SK-N-MC (cell line): ENCODE results near the gene RUFY3.

Experiments
- EZH2 ChIP-seq: fragments of 200-600 bp; sonication (generic); IDR thresholded peaks from one replicate; pipeline ENCODE4 v1.6.1; 2017; ENCODE audit warnings: antibody characterized with exemption
- FOXP2 ChIP-seq: optimal IDR thresholded peaks from 2 replicates; pipeline ENCODE3; 2011; ENCODE audit warnings: mild to moderate bottlenecking, moderate library complexity; ENCODE audit not compliant: insufficient read depth; ENCODE audit errors: extremely low read length, control extremely low read depth
- POLR2AphosphoS5 ChIP-seq: IDR thresholded peaks from 2 replicates; pipeline ENCODE4 v1.6.1; 2012; ENCODE audit warnings: mild to moderate bottlenecking, low read depth, low read length, borderline replicate concordance

DNA sequence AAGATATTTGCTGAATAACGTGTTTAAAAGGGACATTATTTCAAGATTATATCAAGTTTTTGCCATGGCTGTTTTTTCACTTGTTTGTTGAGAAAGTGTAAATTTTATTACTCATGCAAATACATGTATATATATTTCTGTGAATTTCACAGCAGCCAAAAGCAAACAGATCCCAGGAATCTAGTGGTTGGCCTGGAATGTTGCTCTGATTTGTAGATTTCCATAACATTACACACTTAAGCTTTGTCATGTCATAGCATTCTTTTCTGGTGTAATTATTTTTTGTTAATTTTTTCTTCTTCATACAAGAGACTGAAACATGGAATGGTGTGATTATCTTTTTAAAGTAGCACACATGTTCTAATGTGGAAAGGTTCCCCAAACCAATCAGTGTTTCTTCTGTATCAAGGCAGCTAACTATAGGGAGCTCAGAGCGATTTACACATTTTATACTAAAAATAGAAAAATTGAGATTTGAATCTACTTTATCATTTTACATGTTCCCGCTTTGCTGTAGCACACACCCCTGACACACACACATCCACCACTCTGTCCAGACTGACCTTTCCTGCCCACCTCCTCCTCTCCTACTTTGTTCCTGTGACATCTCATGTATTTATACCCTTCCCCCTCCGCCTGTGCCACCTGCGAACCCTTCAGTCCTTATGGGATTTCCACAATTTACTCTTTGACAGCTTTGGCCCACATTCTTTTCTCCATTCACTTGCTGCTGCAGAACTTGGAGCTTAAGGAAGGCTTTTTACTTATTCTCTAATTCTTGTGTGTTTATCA, 20.3 kb downstream of the RUFY3 start:
- TF ChIP-seq POLR2AphosphoS5 (no peak), FOXP2 (no peak), EZH2 (no peak)
